Measurements from ENCODE around the gene PLA2G4A.
A peak's percentile ranks its signal among the peaks of the same experiment; 100 is the strongest.

PLA2G4A gene

DNA sequence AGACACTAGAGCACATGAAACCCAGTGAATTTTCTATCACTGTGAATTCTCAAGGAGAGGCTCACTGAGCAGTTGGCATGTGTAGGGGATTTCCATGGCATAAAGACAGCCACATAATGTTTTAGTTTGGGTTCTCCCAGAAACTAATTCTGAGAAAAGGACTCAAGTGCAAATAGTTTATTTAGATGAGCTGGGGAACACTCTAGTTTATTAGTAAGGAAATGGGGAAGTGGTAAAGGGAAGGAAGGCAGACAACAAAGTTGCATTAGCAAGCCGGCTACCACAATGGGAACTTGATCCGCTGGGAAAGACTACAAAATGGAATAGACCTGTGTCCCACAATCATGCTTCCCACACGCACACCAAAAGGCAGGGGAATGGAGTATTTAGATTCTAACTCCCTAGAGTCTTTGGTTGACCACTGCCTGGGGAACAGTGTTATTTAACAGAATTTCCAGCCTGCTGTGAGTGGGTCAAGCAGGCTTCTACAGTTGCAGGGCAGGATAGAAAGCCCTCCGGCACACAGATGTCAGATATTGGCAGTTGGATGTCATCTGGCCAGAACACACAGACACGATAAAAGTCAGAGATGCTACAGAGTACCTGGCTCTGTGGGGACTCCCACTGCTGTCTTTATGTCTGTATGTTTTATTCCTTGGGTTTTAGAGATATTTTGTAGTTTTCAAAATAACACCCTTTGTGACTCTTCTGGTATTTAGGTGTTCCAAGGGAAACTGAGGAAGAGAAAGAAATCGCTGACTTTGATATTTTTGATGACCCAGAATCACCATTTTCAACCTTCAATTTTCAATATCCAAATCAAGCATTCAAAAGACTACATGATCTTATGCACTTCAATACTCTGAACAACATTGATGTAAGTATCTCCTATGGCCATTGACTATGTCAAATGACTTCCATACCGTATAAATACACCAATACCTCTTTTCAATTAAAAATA, 150.1 kb downstream of the PLA2G4A start:
- DNase-seq: no peak

DNA sequence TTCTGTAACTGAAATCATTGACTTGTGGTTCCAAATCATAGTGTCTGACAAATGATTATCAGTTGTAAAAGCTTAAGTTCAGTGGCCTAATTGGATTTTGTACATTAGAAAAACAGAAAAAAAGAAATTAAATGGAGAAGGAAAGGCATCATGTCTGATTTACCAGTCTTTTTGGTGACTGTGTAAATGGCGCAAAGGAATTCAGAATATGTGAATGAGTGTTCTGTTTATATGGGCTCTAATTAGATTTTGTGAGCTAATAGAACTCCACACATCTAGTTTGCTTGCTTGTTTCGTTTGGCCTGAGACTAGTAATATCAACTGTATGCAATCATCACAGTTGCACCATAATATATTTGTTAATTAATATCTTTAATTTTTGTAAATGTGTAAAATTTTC, 151.7 kb downstream of the PLA2G4A start:
- no peak for DNase-seq

DNA sequence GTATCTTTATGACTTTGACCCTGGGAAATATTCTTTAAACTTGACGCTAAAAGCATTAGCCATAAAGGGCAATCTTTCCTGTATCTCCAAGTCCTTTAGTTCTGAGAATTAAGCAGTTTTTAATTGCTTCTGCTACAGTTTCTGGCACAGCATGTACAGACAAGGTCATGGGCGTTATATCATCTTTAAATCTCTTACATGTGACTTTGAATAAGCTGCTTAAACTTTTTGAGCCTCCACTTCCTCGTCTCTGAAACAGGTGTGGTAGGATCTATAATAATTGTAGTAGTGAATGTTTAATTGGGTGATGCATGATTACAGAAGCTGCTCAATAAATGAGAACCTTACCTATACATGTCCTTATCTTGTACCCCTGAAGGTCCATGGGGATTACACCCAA, 153.4 kb downstream of the PLA2G4A start:
- DNase-seq: no peak

DNA sequence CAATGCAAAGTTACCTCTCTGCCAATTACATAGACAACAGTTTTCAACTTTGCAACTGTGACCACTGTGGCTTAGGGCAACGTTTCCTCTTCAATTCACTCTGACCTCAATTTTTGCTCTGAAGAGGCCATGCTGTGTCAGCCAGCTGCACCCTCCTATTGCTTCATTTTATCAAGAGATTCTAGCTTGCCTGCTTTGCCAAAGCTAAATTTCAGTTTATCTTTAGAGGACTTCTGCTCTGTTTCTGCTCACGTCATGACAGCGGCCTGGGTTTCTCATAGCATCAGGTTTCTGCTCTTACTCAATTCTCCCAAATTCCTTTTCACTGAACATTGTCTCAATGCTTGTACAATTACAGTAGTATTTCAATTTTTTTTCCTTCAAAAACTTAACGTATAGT, 154.6 kb downstream of the PLA2G4A start:
- no peak for DNase-seq

- no peak for DNase-seq
These were observed 156.2 kb downstream of the PLA2G4A start for GRCh38 chr1:186984959-186985358.

GRCh38 chr1:186985889-186986491, 157.2 kb downstream of the PLA2G4A start:
- DNase-seq: peak; percentile 64

- no peak for DNase-seq
These were observed 158.3 kb downstream of the PLA2G4A start for GRCh38 chr1:186987065-186987464.

- no peak for DNase-seq
These were observed 159.0 kb downstream of the PLA2G4A start for GRCh38 chr1:186987769-186988168.

- DNase-seq: no peak
These were observed 165.2 kb downstream of the PLA2G4A start for GRCh38 chr1:186993996-186994395.

GRCh38 chr1:186994897-186995296, 166.1 kb downstream of the PLA2G4A start:
- no peak for DNase-seq

DNA sequence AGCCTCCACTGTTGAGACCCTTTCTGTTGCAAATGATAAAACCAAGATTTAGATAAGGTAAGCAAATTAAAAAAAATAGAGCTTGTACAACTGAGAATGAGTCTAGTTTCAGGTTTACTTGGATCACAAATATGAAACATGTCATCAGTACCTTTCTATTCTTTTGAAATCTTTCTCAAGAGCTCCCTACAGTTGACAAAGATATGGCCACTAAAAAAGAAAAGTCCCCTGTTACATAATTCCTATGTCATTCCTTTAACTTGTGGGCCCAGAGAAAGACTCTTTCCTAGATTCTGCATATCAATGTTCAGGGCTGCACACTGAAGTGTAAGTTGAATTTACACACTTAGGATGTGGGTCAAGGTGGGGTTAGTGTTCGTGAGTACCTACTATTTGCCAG, 168.1 kb downstream of the PLA2G4A start:
- DNase-seq: no peak

GRCh38 chr1:186997877-186998276, 169.1 kb downstream of the PLA2G4A start:
- DNase-seq: no peak

DNA sequence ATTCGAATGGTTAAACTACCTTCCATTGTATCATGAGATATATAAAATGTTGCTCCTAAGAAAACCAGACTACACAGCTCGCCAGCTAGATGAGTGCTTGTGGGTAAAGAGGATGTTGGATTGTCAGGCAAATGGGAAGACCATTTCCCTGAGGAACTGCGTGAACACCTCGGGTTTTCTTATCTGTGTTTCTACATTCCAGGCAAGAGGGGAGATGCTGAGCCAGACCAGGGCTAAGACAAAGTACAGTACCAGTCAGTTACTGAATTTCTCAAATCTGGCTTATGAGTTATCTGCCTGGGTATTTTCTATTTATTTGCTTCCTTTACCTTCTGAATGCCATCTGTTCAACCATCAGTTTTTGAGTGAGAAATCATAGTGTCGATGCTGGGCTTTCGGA, 170.8 kb downstream of the PLA2G4A start:
- DNase-seq: no peak

- DNase-seq: no peak
These were observed 172.6 kb downstream of the PLA2G4A start for GRCh38 chr1:187001198-187001889.

- no peak for DNase-seq
These were observed 174.6 kb downstream of the PLA2G4A start for GRCh38 chr1:187003353-187003752.

- no peak for DNase-seq
These were observed 178.1 kb downstream of the PLA2G4A start for GRCh38 chr1:187006896-187007295.

- peak; percentile 27 for DNase-seq
These were observed 180.6 kb downstream of the PLA2G4A start for GRCh38 chr1:187009320-187009719.

DNA sequence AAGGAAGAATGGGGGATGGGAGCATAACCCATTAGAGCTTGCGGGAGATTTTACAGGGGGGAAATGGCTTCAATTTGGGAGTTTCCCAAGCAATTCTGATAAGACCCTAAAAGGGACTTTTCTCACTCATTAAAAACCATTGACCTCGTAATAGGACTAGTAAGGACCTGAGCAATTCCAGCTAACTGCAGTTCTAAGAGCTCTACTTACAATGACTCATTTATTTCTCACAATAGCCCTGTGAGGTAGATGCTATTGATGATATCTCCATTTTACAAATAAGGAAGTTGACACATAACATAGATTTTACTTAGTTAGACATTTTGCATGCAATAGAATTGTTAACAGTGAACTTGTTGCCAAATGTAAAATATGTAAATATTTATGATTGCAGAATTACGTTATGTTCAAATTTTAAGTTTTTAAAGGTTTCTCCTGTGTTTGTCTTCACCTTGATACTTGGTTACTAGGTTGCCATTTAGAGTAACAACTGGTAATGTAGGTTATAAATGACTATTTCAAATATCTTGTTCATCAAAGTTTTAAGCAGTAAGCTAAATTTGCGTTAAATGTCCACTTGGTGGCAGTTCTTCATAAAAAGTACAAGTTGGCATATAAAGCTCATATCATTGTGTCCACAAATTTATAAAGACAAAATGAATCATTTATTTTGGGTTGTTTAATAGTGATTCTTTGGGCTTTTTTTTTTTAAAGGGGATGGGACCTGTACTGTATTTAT, 182.0 kb downstream of the PLA2G4A start:
- DNase-seq: no peak

- no peak for DNase-seq
These were observed 184.9 kb downstream of the PLA2G4A start for GRCh38 chr1:187013582-187014200.

GRCh38 chr1:187018291-187018690, 189.5 kb downstream of the PLA2G4A start:
- DNase-seq: no peak

DNA sequence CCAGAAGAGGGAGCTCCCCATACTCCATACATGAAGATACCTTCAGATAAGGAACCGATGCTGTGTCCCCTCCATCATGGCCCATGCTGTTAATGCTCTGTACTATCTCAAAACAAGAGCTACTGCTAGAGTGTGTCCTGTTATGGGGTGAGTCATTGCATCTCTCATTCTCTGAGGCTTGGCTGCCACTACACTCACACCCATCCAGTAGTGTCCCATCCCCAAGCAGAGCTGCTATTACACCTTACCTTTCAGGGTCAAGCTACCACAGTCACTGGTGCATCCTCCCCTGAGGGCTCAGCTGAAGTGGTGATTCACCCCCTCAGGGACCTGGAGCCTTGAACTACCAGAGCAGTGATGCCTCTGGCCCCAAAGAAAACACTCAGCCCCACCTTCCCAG, 198.5 kb downstream of the PLA2G4A start:
- no peak for DNase-seq

DNA sequence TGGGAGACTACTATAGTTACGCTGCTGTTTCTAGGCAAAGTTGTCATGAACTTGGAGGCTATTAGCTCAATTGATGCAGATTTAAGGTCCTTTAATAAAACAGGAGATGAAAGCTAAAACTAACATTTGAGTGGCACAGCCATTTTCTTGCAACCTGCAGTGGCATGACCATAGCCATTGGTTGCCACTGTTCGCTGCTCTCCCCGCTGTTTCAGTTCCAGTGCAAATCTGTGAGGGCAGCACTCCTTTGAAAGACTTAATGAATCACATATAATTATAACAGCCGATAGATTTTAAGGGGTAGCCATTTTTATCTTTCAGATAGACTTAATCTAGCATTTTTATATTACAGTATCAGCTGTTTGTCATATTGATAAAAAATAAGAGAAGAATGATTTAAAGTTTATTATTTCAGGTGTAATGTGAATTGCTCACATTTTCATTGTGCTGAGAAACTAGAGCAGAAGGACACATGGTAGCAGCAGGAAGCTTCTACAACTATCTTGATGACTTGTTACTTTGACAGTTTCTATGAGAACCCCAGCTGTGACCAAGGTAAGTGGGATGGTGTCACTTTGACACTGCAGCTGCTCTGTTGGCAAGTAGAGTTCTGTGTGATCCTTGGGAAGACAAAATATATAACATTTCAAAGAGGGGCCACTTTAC, 203.7 kb downstream of the PLA2G4A start:
- DNase-seq: no peak
